Endothelial cell of umbilical vein (primary cell): Measurements from ENCODE around the gene RAD9A. TPM values are rescaled to one million over a fixed set of nuclear protein-coding genes. Genes with fewer than 3 reads are reported as not detected.

Experiments
- BruUV-seq: library from RNA; stranded (reverse); fragments of 400-500 nt; replicated peaks from 2 replicates; lab custom pipeline; 2021; lab: Mats Ljungman, UMichigan
- CTCF ChIA-PET: fragments of 300-600, 350-600 bp; sonication (Branson Sonifier 250); formaldehyde crosslinking; loops from one replicate; lab custom pipeline; 2021; ENCODE audit warnings: antibody characterized with exemption, inconsistent platforms; lab: Charles Lee
- POLR2A ChIA-PET: fragments of 300-600, 350-600 bp; sonication (Branson Sonifier 250); formaldehyde crosslinking; loops from one replicate; lab custom pipeline; 2021; ENCODE audit warnings: antibody characterized with exemption, inconsistent platforms; lab: Charles Lee
- DNase-seq: peaks from one replicate; pipeline ENCODE4 v3.0.0-alpha.2; 2011; ENCODE audit warnings: low read depth, low spot score
- FAIRE-seq: peaks from 2 replicates; lab custom pipeline; 2011; peaks lifted over from hg19 to GRCh38; lab: Jason Lieb, UNC
- H2AFZ ChIP-seq: 2 replicates; pipeline ENCODE4 v1.6.0; 2012; ENCODE audit warnings: low read depth, low read length, control low read depth, inconsistent platforms
- H3K27ac ChIP-seq: 2 replicates; pipeline ENCODE4 v1.5.1; 2011; ENCODE audit warnings: low read depth, mild to moderate bottlenecking, control low read depth, low read length, moderate library complexity; ENCODE audit not compliant: insufficient read depth
- H3K27me3 ChIP-seq, 2 experiments: 2 replicates each; pipeline versions ENCODE4 v1.6.0 to v1.6.1; 2011; ENCODE audit warnings: low read length in 2 of 2, mixed read lengths in 1 of 2; ENCODE audit not compliant: control insufficient read depth in 2 of 2, insufficient read depth in 2 of 2
- H3K36me3 ChIP-seq, 2 experiments: 2 replicates in 1 of 2; 3 replicates in 1 of 2; pipeline ENCODE4 v1.5.1; 2011; ENCODE audit warnings: low read length in 2 of 2, mild to moderate bottlenecking in 1 of 2, moderate library complexity in 1 of 2; ENCODE audit not compliant: control insufficient read depth in 2 of 2, insufficient read depth in 2 of 2; ENCODE audit errors: extremely low read depth in 1 of 2
- H3K4me1 ChIP-seq: 3 replicates; pipeline ENCODE4 v1.5.1; 2011; ENCODE audit warnings: mild to moderate bottlenecking, low read length; ENCODE audit not compliant: control insufficient read depth, insufficient read depth; ENCODE audit errors: extremely low read depth
- H3K4me2 ChIP-seq: 2 replicates; pipeline ENCODE4 v1.6.1; 2011; ENCODE audit warnings: low read length, control low read depth, mixed read lengths; ENCODE audit not compliant: insufficient read depth
- H3K4me3 ChIP-seq, 3 experiments: fragments of 200-600 bp in 1 of 3; sonication (generic), shearing (Covaris generic) in 1 of 3; replicated peaks in 1 of 3; 2 replicates each; pipeline ENCODE4 v1.5.1; 2011 to 2016; ENCODE audit warnings: control low read depth in 3 of 3, low read length in 3 of 3, mild to moderate bottlenecking in 2 of 3, inconsistent platforms in 1 of 3, low read depth in 1 of 3, moderate library complexity in 1 of 3; ENCODE audit not compliant: insufficient read depth in 1 of 3
- H3K79me2 ChIP-seq: 2 replicates; pipeline ENCODE4 v1.6.0; 2012; ENCODE audit warnings: low read length, inconsistent platforms; ENCODE audit not compliant: control insufficient read depth, insufficient read depth
- H3K9ac ChIP-seq: replicated peaks from 2 replicates; pipeline ENCODE3; 2011; ENCODE audit warnings: low read length, control low read depth; ENCODE audit not compliant: insufficient read depth; ENCODE audit errors: extremely low read depth
- H3K9me1 ChIP-seq: replicated peaks from 3 replicates; pipeline ENCODE4 v1.6.0; 2011; ENCODE audit warnings: mild to moderate bottlenecking, low read length; ENCODE audit not compliant: control insufficient read depth, insufficient read depth; ENCODE audit errors: extremely low read depth
- H3K9me3 ChIP-seq: replicated peaks from 2 replicates; pipeline ENCODE4 v1.5.1; 2012; ENCODE audit warnings: low read length, inconsistent platforms; ENCODE audit not compliant: control insufficient read depth, insufficient read depth
- H4K20me1 ChIP-seq: replicated peaks from 2 replicates; pipeline ENCODE3; 2011; ENCODE audit warnings: mild to moderate bottlenecking, low read length; ENCODE audit not compliant: control insufficient read depth, insufficient read depth; ENCODE audit errors: extremely low read depth
- EZH2 ChIP-seq: IDR thresholded peaks from 2 replicates; pipeline ENCODE4 v1.6.1; 2012; ENCODE audit warnings: borderline replicate concordance, low read depth, mild to moderate bottlenecking, moderate library complexity, low read length, inconsistent platforms; ENCODE audit not compliant: severe bottlenecking
- FOS ChIP-seq: IDR thresholded peaks from 2 replicates; pipeline ENCODE4 v1.6.1; 2011; ENCODE audit warnings: mild to moderate bottlenecking, low read length, moderate library complexity, borderline replicate concordance; ENCODE audit not compliant: insufficient read depth
- GATA2 ChIP-seq: IDR thresholded peaks from 2 replicates; pipeline ENCODE4 v1.7.0; 2011; ENCODE audit warnings: low read depth, mild to moderate bottlenecking, moderate library complexity, mixed read lengths, low read length; ENCODE audit not compliant: insufficient read length, insufficient read depth
- JUN ChIP-seq: IDR thresholded peaks from 2 replicates; pipeline ENCODE4 v1.6.1; 2011; ENCODE audit warnings: borderline replicate concordance, low read depth; ENCODE audit not compliant: insufficient read length, insufficient read depth
- MAX ChIP-seq: IDR thresholded peaks from 2 replicates; pipeline ENCODE4 v1.6.1; 2011; ENCODE audit not compliant: insufficient read depth, insufficient read length
- POLR2A ChIP-seq: IDR thresholded peaks from 2 replicates; pipeline ENCODE4 v1.6.1; 2012; ENCODE audit warnings: low read depth, mild to moderate bottlenecking, control low read depth, low read length
- POLR2AphosphoS5 ChIP-seq: IDR thresholded peaks from 2 replicates; pipeline ENCODE4 v1.6.1; 2012; ENCODE audit warnings: low read depth, mild to moderate bottlenecking, control low read depth, low read length, moderate library complexity; ENCODE audit not compliant: insufficient read depth
- dilution Hi-C: fragments of 300-500 bp; cut with MboI; formaldehyde crosslinking; loops from one replicate; pipeline ENCODE4 v1.15.0; 2019; ENCODE audit warnings: low sequenced_read_pairs; ENCODE audit not compliant: extremely low pct_ligation_motif_present
- intact Hi-C: fragments of 100-400 bp; cut with micrococcal nuclease; formaldehyde crosslinking; loops from one replicate; pipeline ENCODE4 v1.10.0; 2022
- polyA plus RNA-seq, 4 experiments: library from polyadenylated mRNA; depleted of rRNA in 3 of 4; stranded (reverse) in 3 of 4; unstranded in 1 of 4; fragments of >200 nt; gene quantifications; 2 replicates each; pipeline versions ENCODE4 v1.2.1 to v1.2.3, GENCODE V29; 2011 to 2012; ENCODE audit warnings: missing spikeins in 1 of 4
- total RNA-seq: library from RNA; stranded (reverse); gene quantifications from 2 replicates; pipeline ENCODE4 v1.2.3, GENCODE V29; 2021
- TF ChIP-seq, protein P1 (sequence below), 2 donors: IDR thresholded peaks; 1 replicate in 1 of 2; 2 replicates in 1 of 2; pipeline ENCODE4 v1.5.1; 2011; ENCODE audit warnings: low read length in 2 of 2, mild to moderate bottlenecking in 2 of 2, moderate library complexity in 2 of 2, control low read depth in 1 of 2, inconsistent platforms in 1 of 2, low read depth in 1 of 2; ENCODE audit not compliant: insufficient read depth in 1 of 2; ENCODE audit errors: extremely low read depth in 1 of 2

RAD9A gene
- total and polyA plus RNA-seq, 2 donors (not counting 3 experiments of a cell fraction or from before 2014, with no cell fraction given), result 18.4 to 22.2 TPM

GRCh38 chr11:67371189-67371910 lies 20.4 kb upstream of the RAD9A start:
- Histone ChIP-seq H4K20me1 (no peaks in the 10 kb centered on the region), H3K4me2 (no peak overlapping the region), H3K27ac (no peak overlapping the region), H2AFZ (no peak overlapping the region), H3K4me3 (no peak overlapping the region), H3K79me2 (peaks cover 14% of the 10 kb centered on the region), H3K9me1 (no peaks in the 10 kb centered on the region), H3K4me1 (peaks cover 38% of the 10 kb centered on the region), H3K9me3 (no peaks in the 10 kb centered on the region), H3K9ac (no peak overlapping the region), H3K27me3 (peaks cover 0 to 3% of the 10 kb centered on the region in 2 experiments), H3K36me3 (no peaks in the 10 kb centered on the region)
- FAIRE-seq, result peak; percentile 12
- POLR2A ChIA-PET, result interaction anchor here (1.8 kb wide), 1 partner anchor 14 kb away, joined by 13 read pairs; no protein-coding TSS in a partner anchor
- BruUV-seq, result TSS peak; percentile 32
- CTCF ChIA-PET, result interaction anchor here (0.7 to 19.7 kb wide), 7 partner anchors 10 to 107 kb away, joined by 4 to 1051 read pairs (median 6); partner anchors contain the start of genes POLD4 and PPP1CA
- intact Hi-C loops, result no loop called here
- no peak for DNase-seq
- dilution Hi-C loops, result no loop called here
- TF ChIP-seq POLR2AphosphoS5, result no peak
- TF ChIP-seq, protein P1, sequence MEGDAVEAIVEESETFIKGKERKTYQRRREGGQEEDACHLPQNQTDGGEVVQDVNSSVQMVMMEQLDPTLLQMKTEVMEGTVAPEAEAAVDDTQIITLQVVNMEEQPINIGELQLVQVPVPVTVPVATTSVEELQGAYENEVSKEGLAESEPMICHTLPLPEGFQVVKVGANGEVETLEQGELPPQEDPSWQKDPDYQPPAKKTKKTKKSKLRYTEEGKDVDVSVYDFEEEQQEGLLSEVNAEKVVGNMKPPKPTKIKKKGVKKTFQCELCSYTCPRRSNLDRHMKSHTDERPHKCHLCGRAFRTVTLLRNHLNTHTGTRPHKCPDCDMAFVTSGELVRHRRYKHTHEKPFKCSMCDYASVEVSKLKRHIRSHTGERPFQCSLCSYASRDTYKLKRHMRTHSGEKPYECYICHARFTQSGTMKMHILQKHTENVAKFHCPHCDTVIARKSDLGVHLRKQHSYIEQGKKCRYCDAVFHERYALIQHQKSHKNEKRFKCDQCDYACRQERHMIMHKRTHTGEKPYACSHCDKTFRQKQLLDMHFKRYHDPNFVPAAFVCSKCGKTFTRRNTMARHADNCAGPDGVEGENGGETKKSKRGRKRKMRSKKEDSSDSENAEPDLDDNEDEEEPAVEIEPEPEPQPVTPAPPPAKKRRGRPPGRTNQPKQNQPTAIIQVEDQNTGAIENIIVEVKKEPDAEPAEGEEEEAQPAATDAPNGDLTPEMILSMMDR (IDR thresholded peaks at IDR 0.05; ENCODE audit: extremely low read depth in 1 of 2, insufficient read depth in 1 of 2, low read depth in 1 of 2, low read length in 2 of 2), result peak; percentile 32 to 61

GRCh38 chr11:67371911-67372320 lies 19.9 kb upstream of the RAD9A start:
- intact Hi-C loops, result no loop called here
- BruUV-seq, result no TSS peak
- H3K79me2 ChIP-seq, result peaks cover 14% of the 10 kb centered on the region

More at GRCh38 chr11:67371911-67372320, 19.9 kb upstream of the RAD9A start:
- Histone ChIP-seq H4K20me1 (no peaks in the 10 kb centered on the region), H3K27me3 (peaks cover 0 to 3% of the 10 kb centered on the region in 2 experiments), H3K9ac (no peak overlapping the region), H2AFZ (no peak overlapping the region), H3K4me3 (peak overlapping the region in 1 of 3 experiments; percentile 64), H3K36me3 (no peaks in the 10 kb centered on the region), H3K4me1 (peaks cover 38% of the 10 kb centered on the region), H3K9me1 (no peaks in the 10 kb centered on the region), H3K27ac (no peak overlapping the region), H3K9me3 (no peaks in the 10 kb centered on the region), H3K4me2 (peak overlapping the region; percentile 19)
- FAIRE-seq (no peak), DNase-seq (no peak)
- POLR2A ChIA-PET, result no interaction called here
- TF ChIP-seq EZH2 (no peak), MAX (no peak), FOS (no peak), JUN (no peak), GATA2 (no peak), POLR2A (no peak)
- TF ChIP-seq, protein P1 (IDR thresholded peaks at IDR 0.05; ENCODE audit: extremely low read depth in 1 of 2, insufficient read depth in 1 of 2, low read depth in 1 of 2, low read length in 2 of 2), result no peak
- CTCF ChIA-PET, result interaction anchor here (1.1 to 19.7 kb wide), 4 partner anchors 9 to 26 kb away, joined by 5 to 1051 read pairs (median 96); partner anchors contain the start of gene POLD4
- dilution Hi-C loops, result no loop called here
